ENCODE results near the gene TDRD1. TPM values are rescaled to one million over a fixed set of nuclear protein-coding genes. Genes with fewer than 3 reads are reported as not detected.
A peak's percentile ranks its signal among the peaks of the same experiment; 100 is the strongest.

Gene TDRD1
- total and polyA plus RNA-seq, 2 donors (not counting 3 experiments of a cell fraction or from before 2014, with no cell fraction given): not detected

GRCh38 chr10:114172776-114173602, 6.2 kb upstream of the TDRD1 start:
- TF ChIP-seq EZH2 (IDR thresholded peaks at IDR 0.05; ENCODE audit: borderline replicate concordance, low read depth, low read length, severe bottlenecking) (no peak), FOS (IDR thresholded peaks at IDR 0.05; ENCODE audit: borderline replicate concordance, insufficient read depth, low read length) (no peak), GATA2 (IDR thresholded peaks at IDR 0.05; ENCODE audit: insufficient read depth, insufficient read length, low read depth, low read length) (no peak), MAX (IDR thresholded peaks at IDR 0.05; ENCODE audit: insufficient read depth, insufficient read length) (no peak), POLR2A (IDR thresholded peaks at IDR 0.05; ENCODE audit: low read depth, low read length) (no peak), MYC (IDR thresholded peaks at IDR 0.05; ENCODE audit: low read depth, low read length) (no peak), JUN (IDR thresholded peaks at IDR 0.05; ENCODE audit: borderline replicate concordance, insufficient read depth, insufficient read length, low read depth) (no peak), CTCF (IDR thresholded peaks at IDR 0.05; ENCODE audit: extremely low read depth in 1 of 2, insufficient read depth in 1 of 2, low read depth in 1 of 2, low read length in 2 of 2) (no peak), POLR2AphosphoS5 (IDR thresholded peaks at IDR 0.05; ENCODE audit: insufficient read depth, low read depth, low read length) (no peak)
- DNase-seq (ENCODE audit: low read depth, low spot score) (peak; percentile 21), FAIRE-seq (no peak)
- no TSS peak for BruUV-seq (replicated peaks)
- Histone ChIP-seq H3K4me2 (ENCODE audit: insufficient read depth, low read length) (peak overlapping the region; percentile 66), H2AFZ (ENCODE audit: low read depth, low read length) (peak overlapping the region; percentile 82), H3K9me1 (replicated peaks; ENCODE audit: control insufficient read depth, extremely low read depth, insufficient read depth, low read length) (no peaks in the 10 kb centered on the region), H3K9me3 (replicated peaks; ENCODE audit: control insufficient read depth, insufficient read depth, low read length) (no peaks in the 10 kb centered on the region), H3K4me1 (ENCODE audit: control insufficient read depth, extremely low read depth, insufficient read depth, low read length) (peaks cover 18% of the 10 kb centered on the region), H3K36me3 (ENCODE audit: control insufficient read depth in 2 of 2, extremely low read depth in 1 of 2, insufficient read depth in 2 of 2, low read length in 2 of 2) (no peaks in the 10 kb centered on the region), H3K27ac (ENCODE audit: insufficient read depth, low read depth, low read length) (no peak overlapping the region), H4K20me1 (replicated peaks; ENCODE audit: control insufficient read depth, extremely low read depth, insufficient read depth, low read length) (no peaks in the 10 kb centered on the region), H3K9ac (replicated peaks; ENCODE audit: extremely low read depth, insufficient read depth, low read length) (peak overlapping the region; percentile 84), H3K79me2 (ENCODE audit: control insufficient read depth, insufficient read depth, low read length) (peaks cover 26% of the 10 kb centered on the region), H3K4me3 (replicated peaks in 1 of 3; ENCODE audit: insufficient read depth in 1 of 3, low read depth in 1 of 3, low read length in 3 of 3) (peak overlapping the region; percentile 39 to 99 (median 66)), H3K27me3 (ENCODE audit: control insufficient read depth in 2 of 2, insufficient read depth in 2 of 2, low read length in 2 of 2) (peaks cover 3 to 5% of the 10 kb centered on the region in 2 experiments)
- dilution Hi-C loops (cut with MboI; ENCODE audit: extremely low pct_ligation_motif_present, low sequenced_read_pairs): no loop called here
- CTCF ChIA-PET: interaction anchor here (1.3 kb wide), 1 partner anchor 10 kb away, joined by 5 read pairs; no protein-coding TSS in a partner anchor
- intact Hi-C loops (cut with micrococcal nuclease): loop anchor here (5.0 kb wide), 2 partner anchors 491 to 649 kb away; partner anchors contain the start of gene FHIP2A
- POLR2A ChIA-PET: no interaction called here
